GM12878 (cell line): Measurements from ENCODE around the gene IRAK4. TPM values are rescaled to one million over a fixed set of nuclear protein-coding genes. Genes with fewer than 3 reads are reported as not detected.
A peak's percentile ranks its signal among the peaks of the same experiment; 100 is the strongest.

ENCODE experiments used
- CREM ChIP-seq: IDR thresholded peaks from 2 replicates; pipeline ENCODE4 v1.6.1; 2014; ENCODE audit warnings: antibody characterized with exemption, low read depth
- NFYB ChIP-seq: IDR thresholded peaks from 2 replicates; pipeline ENCODE4 v1.6.1; 2011; ENCODE audit warnings: low read depth, mild to moderate bottlenecking, low read length, improper control_type of control experiment, moderate library complexity; ENCODE audit not compliant: insufficient read depth
- REST ChIP-seq: IDR thresholded peaks from 2 replicates; pipeline ENCODE4 v1.6.1; 2012; ENCODE audit warnings: mild to moderate bottlenecking, low read depth, low read length
- SIN3A ChIP-seq: IDR thresholded peaks from 2 replicates; pipeline ENCODE4 v1.6.1; 2012; ENCODE audit warnings: low read depth, low read length, improper control_type of control experiment
- SMAD5 ChIP-seq: IDR thresholded peaks from 2 replicates; pipeline ENCODE4 v1.6.1; 2016; ENCODE audit warnings: antibody characterized with exemption, low read depth
- SUZ12 ChIP-seq: fragments of 200-600 bp; sonication (generic); IDR thresholded peaks from one replicate; pipeline ENCODE4 v1.6.1; 2018; ENCODE audit warnings: antibody characterized with exemption, mild to moderate bottlenecking; ENCODE audit not compliant: unreplicated experiment
- YBX1 ChIP-seq: fragments of 450-650 bp; IDR thresholded peaks from 2 replicates; pipeline ENCODE4 v1.6.1; 2016; ENCODE audit warnings: antibody characterized with exemption
- YY1 ChIP-seq: IDR thresholded peaks from 2 replicates; pipeline ENCODE4 v1.6.1; 2011; ENCODE audit warnings: low read depth, mild to moderate bottlenecking, low read length
- polyA plus RNA-seq, 11 experiments: library from polyadenylated mRNA; depleted of rRNA in 4 of 11; unstranded in 6 of 11; stranded (reverse) in 5 of 11; fragments of >200 nt; fragmentation: Nextera tagmentation in 4 of 11; fragmentation: Illumina TruSeq in 1 of 11; extraction: Ambion mirVana in 4 of 11; extraction: Trizol in 1 of 11; gene quantifications; 1 replicate in 1 of 11; 2 replicates in 10 of 11; pipeline versions ENCODE4 v1.2.1 to v1.2.3, GENCODE V29; 2011 to 2016; ENCODE audit warnings: inconsistent platforms in 2 of 11, missing spikeins in 2 of 11, low read depth in 1 of 11
- total RNA-seq, 4 experiments: library from RNA; depleted of rRNA in 3 of 4; stranded (reverse); fragments of >200 nt in 3 of 4; fragmentation: Illumina TruSeq in 1 of 4; extraction: Trizol in 1 of 4; gene quantifications; 2 replicates each; pipeline versions ENCODE4 v1.2.1 to v1.2.3, GENCODE V29; 2013 to 2021

Gene IRAK4
- total and polyA plus RNA-seq, 10 of the 15 experiments (the other 5 are each of a cell fraction or from before 2014, with no cell fraction given): 7.9 to 46.8 (median 20.9) TPM

GRCh38 chr12:43835656-43836474 lies 77.1 kb downstream of the IRAK4 start, which contains the start of gene TMEM117 (continued):
- TF ChIP-seq SMAD5 (no peak), CREM (peak; percentile 40; the same call in 1 of the 2 replicates), YY1 (0 out of 2 replicates have a peak, but pooled peaks have one; percentile 27), SUZ12 (no peak), SIN3A (no peak), YBX1 (no peak), NFYB (no peak), REST (no peak)
